Suprapubic skin (tissue), 3 donors: ENCODE results near the gene SYNPO2.

Source experiments
- POLR2A ChIP-seq, 2 donors: fragments of 450-650 bp; IDR thresholded peaks; one replicate each; pipeline ENCODE4 v1.6.1; 2017; ENCODE audit warnings: antibody characterized with exemption in 2 of 2, mild to moderate bottlenecking in 2 of 2, moderate library complexity in 2 of 2
- TF ChIP-seq, protein P1 (sequence below), 2 donors: fragments of 200-600 bp in 1 of 2; fragments of 450-650 bp in 1 of 2; sonication (generic) in 1 of 2; IDR thresholded peaks; one replicate each; pipeline ENCODE4 v1.5.1; 2016 to 2019; ENCODE audit warnings: antibody characterized with exemption in 2 of 2, mild to moderate bottlenecking in 1 of 2, moderate library complexity in 1 of 2

- TF ChIP-seq, protein P1, sequence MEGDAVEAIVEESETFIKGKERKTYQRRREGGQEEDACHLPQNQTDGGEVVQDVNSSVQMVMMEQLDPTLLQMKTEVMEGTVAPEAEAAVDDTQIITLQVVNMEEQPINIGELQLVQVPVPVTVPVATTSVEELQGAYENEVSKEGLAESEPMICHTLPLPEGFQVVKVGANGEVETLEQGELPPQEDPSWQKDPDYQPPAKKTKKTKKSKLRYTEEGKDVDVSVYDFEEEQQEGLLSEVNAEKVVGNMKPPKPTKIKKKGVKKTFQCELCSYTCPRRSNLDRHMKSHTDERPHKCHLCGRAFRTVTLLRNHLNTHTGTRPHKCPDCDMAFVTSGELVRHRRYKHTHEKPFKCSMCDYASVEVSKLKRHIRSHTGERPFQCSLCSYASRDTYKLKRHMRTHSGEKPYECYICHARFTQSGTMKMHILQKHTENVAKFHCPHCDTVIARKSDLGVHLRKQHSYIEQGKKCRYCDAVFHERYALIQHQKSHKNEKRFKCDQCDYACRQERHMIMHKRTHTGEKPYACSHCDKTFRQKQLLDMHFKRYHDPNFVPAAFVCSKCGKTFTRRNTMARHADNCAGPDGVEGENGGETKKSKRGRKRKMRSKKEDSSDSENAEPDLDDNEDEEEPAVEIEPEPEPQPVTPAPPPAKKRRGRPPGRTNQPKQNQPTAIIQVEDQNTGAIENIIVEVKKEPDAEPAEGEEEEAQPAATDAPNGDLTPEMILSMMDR (IDR thresholded peaks at IDR 0.05), result no peak
- no peak for TF ChIP-seq POLR2A (IDR thresholded peaks at IDR 0.05)
These were observed 126.0 kb downstream of the SYNPO2 start for GRCh38 chr4:119014658-119015057.
